Suprapubic skin (tissue), 4 donors: ENCODE data around the gene CALCOCO2.

Experiments
- CTCF ChIP-seq, 2 donors: fragments of 200-600 bp in 1 of 2; fragments of 450-650 bp in 1 of 2; sonication (generic) in 1 of 2; IDR thresholded peaks; one replicate each; pipeline ENCODE4 v1.5.1; 2016 to 2019; ENCODE audit warnings: antibody characterized with exemption in 2 of 2, mild to moderate bottlenecking in 1 of 2, moderate library complexity in 1 of 2
- EP300 ChIP-seq: sonication (generic); formaldehyde crosslinking; IDR thresholded peaks from one replicate; pipeline ENCODE4 v1.6.1; 2017; ENCODE audit warnings: antibody characterized with exemption
- POLR2AphosphoS5 ChIP-seq, 3 donors: sonication (generic); formaldehyde crosslinking; IDR thresholded peaks; one replicate each; pipeline ENCODE4 v1.6.1; 2017; ENCODE audit warnings: antibody characterized with exemption in 3 of 3

DNA sequence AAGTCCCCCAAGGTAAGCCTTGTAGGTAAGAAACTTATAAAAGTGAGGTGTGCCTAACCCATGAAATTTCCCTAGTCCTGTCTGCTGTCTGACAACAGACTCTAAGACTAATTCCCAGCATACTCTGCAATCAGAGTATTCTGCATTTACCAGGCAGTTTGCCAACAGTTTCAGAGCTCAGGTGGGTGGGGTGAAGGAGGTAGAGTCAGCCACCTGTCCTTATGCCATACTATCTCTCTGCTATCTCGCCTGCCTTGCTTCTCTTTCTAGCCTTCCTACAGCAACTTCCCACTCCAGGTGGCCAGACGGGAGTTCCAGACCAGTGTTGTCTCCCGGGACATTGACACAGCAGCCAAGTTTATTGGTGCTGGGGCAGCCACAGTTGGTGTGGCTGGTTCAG lies 64.1 kb downstream of the CALCOCO2 start:
- TF ChIP-seq CTCF (IDR thresholded peaks at IDR 0.05), result no peak
- no peak for TF ChIP-seq EP300
- no peak for TF ChIP-seq POLR2AphosphoS5 (IDR thresholded peaks at IDR 0.05)
